ENCODE data around the gene RHBG. TPM values are rescaled to one million over a fixed set of nuclear protein-coding genes. Genes with fewer than 3 reads are reported as not detected.

The RHBG gene
- total RNA-seq, 3 donors from 2014 or later = not detected

- TF ChIP-seq CTCF (IDR thresholded peaks at IDR 0.05) = no peak
- Histone ChIP-seq H3K36me3 (ENCODE audit: low read depth) (no peaks in the 10 kb centered on the region), H3K4me3 (no peak overlapping the region), H3K4me1 (ENCODE audit: low read depth) (no peaks in the 10 kb centered on the region), H3K9me3 (no peaks in the 10 kb centered on the region)
- DNase-seq (no peak), ATAC-seq (peak; percentile 27)
- intact Hi-C loops (cut with DNase I, micrococcal nuclease) = loop anchor here in 1 of 2 donors (5.0 to 10.0 kb wide), 2 partner anchors 59 to 226 kb away; partner anchors contain the start of gene HAPLN2
Observed at GRCh38 chr1:156388174-156389137, 19.4 kb downstream of the RHBG start.

DNA sequence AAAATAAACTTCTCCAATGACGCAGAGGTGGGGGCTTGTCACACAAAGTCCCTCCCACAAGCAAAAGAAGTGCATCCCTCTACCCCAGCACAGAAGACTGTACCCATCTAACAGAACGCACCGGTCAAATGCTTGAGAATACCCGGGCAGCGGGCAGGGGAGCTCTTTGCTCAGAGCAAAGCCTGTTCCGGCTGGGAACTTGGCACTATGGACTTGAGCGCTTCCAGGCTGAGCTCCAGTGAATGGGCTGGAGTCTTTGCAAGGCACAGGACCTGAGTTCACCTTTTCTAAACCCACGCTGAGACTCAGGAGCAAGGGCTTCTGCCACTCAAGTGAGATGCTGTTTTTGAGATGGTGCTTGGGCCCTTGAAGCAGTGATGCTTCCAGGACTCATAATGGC, 20.3 kb downstream of the RHBG start:
- intact Hi-C loops (cut with DNase I, micrococcal nuclease) = loop anchor here in 1 of 2 donors (5.0 to 10.0 kb wide), 2 partner anchors 58 to 225 kb away; partner anchors contain the start of gene HAPLN2
- TF ChIP-seq CTCF (IDR thresholded peaks at IDR 0.05) = no peak
- Histone ChIP-seq H3K9me3 (no peaks in the 10 kb centered on the region), H3K36me3 (ENCODE audit: low read depth) (no peaks in the 10 kb centered on the region), H3K4me1 (ENCODE audit: low read depth) (no peaks in the 10 kb centered on the region), H3K4me3 (no peak overlapping the region)
- DNase-seq (no peak), ATAC-seq (no peak)

- no peak overlapping the region for H3K4me3 ChIP-seq
- TF ChIP-seq CTCF (IDR thresholded peaks at IDR 0.05) = no peak
- no peak for DNase-seq
- intact Hi-C loops (cut with DNase I, micrococcal nuclease) = no loop called here
- no peaks in the 10 kb centered on the region for H3K36me3 ChIP-seq (ENCODE audit: low read depth)
- no peaks in the 10 kb centered on the region for H3K9me3 ChIP-seq
- H3K4me1 ChIP-seq (ENCODE audit: low read depth) = no peaks in the 10 kb centered on the region
- no peak for ATAC-seq
Observed at GRCh38 chr1:156390469-156391365, 21.7 kb downstream of the RHBG start.

DNA sequence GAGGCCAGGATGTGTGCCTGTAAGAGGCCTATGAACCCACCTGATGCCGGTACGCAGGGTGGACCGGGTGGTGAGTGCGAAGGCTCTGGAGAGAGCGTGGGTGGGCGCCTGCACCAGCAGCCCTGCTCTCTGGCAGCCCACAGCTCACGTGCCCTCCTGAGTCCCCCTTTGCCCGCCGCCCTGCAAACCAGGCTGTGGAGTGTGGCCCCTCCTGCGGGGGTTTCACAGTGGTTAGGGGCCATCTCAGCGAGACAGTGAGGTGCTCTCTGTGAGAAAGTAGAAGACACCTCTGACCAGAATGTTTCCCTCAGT, 22.3 kb downstream of the RHBG start:
- Histone ChIP-seq H3K9me3 (no peaks in the 10 kb centered on the region), H3K4me3 (no peak overlapping the region), H3K36me3 (ENCODE audit: low read depth) (no peaks in the 10 kb centered on the region), H3K4me1 (ENCODE audit: low read depth) (no peaks in the 10 kb centered on the region)
- ATAC-seq (no peak), DNase-seq (no peak)
- no peak for TF ChIP-seq CTCF (IDR thresholded peaks at IDR 0.05)
- intact Hi-C loops (cut with DNase I, micrococcal nuclease) = no loop called here

- DNase-seq = no peak
- intact Hi-C loops (cut with DNase I, micrococcal nuclease) = no loop called here
- Histone ChIP-seq H3K9me3 (no peaks in the 10 kb centered on the region), H3K36me3 (ENCODE audit: low read depth) (no peaks in the 10 kb centered on the region), H3K4me1 (ENCODE audit: low read depth) (no peaks in the 10 kb centered on the region), H3K4me3 (no peak overlapping the region)
- TF ChIP-seq CTCF (IDR thresholded peaks at IDR 0.05) = no peak
- ATAC-seq = no peak
Observed at GRCh38 chr1:156391701-156392100, 22.7 kb downstream of the RHBG start.
